Activated CD4-positive, alpha-beta T cell treated with anti-CD3 and anti-CD28 coated beads, Interleukin-2, amount 50 U/mL, for 16 hours (primary cell): ENCODE measurements around the gene CNOT10.

Source experiments
- DNase-seq: peaks from one replicate; pipeline ENCODE4 v3.0.0-alpha.2; 2020

CNOT10 gene

GRCh38 chr3:32818970-32819511, 134.1 kb downstream of the CNOT10 start:
- DNase-seq = no peak

- DNase-seq = no peak
These were observed 134.8 kb downstream of the CNOT10 start for GRCh38 chr3:32819551-32820348.

DNA sequence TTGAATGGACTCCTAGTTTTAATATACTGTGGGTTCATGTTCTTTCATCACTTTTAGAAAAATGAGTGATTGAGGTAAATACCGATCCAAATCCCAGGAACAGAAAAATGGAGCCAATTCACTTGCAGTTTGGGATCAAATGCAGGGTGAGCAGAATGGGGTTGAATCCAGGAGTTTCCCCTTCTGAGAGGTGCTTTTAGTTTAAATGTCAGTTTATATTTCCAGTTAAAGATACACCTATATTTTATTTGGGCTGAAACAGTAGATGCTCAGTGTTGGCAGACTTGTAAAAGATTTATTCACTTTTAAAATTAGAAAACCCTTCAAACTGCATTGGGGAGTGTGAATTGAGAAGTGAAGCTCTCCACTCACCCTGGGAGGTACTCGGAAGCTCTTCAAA, 135.4 kb downstream of the CNOT10 start:
- DNase-seq = no peak

GRCh38 chr3:32820971-32821685, 136.1 kb downstream of the CNOT10 start:
- no peak for DNase-seq

GRCh38 chr3:32821686-32822296, 136.8 kb downstream of the CNOT10 start:
- DNase-seq = no peak

GRCh38 chr3:32822609-32823498, 137.9 kb downstream of the CNOT10 start:
- DNase-seq = no peak
